Activated effector memory CD4-positive, alpha-beta T cell treated with anti-CD3 and anti-CD28 coated beads, Interleukin-2, amount 50 U/mL, for 16 hours (primary cell): ENCODE data around the gene BDKRB1.

Experiments used
- DNase-seq: peaks from one replicate; pipeline ENCODE4 v3.0.0-alpha.2; 2020

BDKRB1 gene

DNA sequence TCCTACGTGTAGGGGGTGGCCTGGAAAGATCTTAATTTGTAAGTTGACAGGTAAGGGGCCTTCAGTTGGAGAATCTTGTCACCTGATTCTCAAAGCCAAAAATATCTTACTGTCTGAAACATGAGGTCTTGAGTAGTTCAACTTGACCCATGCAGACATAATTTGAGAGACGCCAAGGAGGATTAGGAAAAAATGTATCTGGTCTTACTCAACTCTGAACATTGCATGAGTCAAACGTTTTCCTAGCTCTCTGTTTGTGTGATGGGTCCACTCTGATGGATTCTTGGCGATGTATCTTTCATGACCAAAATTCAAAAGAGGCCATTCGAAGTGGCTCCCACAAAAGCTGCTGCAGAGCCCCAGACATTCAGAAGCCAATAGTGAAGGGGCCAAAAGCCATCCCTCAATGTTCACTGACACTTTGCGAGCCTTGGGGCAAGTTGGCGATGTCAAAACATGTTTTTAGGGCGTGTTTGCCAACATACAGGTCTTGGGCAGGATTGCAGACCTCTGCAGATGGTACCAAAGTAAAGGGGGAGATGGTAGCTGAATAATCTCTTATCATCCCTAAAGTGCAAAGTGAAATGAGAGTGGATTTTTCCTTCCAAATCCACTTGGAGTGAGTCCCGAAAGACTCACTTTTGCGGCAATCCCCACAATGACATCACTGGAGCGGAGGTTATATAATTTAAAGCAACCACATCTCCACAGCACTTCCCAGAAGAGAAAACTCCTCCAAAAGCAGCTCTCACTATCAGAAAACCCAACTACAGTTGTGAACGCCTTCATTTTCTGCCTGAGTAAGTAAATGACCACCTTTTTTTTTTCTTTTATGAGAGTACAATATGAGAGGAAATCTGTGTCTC, at the start of gene BDKRB1:
Gene BDKRB1, plus strand, starts transcription at position 710 of the 866 bp plus-strand sequence. CDS start 7,473 bp downstream, outside the sequence.
- DNase-seq = no peak

DNA sequence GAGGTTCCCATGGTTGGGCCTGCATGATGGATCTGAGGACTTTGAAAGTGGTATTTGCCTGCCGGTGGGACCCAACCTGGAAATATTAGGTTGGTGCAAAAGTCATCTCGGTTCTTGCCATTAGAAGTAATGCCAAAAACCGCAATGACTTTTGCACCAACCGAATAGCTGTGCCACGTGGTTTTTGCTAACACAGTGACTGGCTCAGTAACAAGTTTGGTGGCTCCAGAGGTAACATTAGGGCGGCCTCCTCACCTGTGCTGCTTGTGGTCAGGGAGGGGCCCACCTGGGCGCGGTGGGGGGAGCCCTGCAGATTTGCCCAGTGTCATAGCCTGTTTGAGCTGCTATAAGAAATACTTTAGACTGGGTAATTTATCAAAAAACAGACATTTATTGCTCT, 49.5 kb upstream of the BDKRB1 start:
- DNase-seq = no peak

DNA sequence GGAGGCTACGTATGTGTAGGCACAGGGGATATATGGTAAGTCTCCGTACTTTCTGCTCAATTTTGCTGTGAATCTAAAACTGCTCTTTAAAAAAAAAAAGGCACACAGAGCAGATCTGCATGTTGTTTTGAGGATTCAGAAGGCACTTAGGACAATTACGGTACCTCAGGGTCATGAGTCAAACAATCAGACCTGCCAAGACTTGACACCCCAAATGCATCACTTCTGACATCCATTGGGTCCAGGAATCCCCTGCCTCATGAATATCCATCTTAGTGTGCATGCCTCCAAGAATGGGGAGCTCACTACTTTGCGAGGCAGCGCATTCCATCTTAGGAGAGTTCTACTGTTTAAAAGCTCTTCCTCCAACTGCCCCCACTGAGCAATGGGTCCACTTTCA, 48.3 kb upstream of the BDKRB1 start:
- no peak for DNase-seq

DNA sequence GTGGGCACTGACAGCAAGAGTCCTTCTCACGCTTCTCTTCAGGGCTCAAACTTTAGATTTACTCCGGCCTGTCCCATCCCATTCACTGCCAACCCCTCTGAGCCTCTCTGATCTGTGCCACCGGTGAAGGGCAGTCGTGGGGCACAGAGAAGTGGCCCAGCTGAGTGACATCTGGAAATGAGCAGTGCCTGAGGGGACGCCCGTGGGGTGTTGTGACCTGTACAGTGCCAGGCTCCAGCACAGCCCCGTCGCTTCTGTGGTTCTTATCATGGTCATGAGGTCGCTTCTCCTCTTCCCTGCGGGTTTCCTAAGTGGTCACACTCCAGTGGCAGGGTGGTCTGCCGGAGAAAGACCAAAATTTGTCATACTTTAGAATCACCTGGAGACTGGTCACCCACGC, 47.3 kb upstream of the BDKRB1 start:
- no peak for DNase-seq

DNA sequence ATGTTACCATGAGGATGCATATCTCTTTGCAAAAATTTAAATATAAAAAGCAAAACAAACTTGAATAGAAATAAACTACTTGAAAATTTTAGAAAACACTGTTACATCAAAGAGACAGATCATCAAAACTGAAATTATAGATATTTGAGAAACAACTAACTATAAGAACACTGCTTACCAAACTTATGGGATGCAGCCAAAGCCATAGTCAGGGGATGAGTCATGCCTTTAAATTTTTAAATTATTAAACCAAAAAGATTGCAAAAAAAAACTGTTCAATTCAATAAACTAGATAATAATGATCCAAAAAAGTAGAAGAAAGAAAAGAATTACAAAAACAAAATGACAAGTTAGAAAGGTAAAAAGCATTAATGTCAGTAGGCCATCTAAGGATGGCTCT, 43.9 kb upstream of the BDKRB1 start:
- no peak for DNase-seq

DNA sequence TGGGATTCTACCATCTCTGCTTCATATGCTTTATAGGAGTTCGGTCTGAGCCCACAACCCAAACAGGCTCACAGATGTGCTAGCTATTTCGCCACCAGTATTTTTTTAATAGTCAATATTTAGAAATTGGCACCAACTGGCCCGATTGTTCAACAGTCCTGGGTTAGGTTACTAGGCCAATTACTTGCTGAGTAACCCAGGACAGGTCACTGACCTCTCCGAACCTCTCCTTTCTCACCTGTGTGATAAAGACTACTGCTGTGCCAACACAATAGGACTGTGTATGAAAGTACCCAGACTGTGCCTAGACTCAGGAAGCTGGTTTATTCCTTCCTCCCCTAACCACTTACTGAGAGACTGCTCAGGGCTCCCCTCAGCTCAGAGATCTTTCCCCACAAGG, 43.1 kb upstream of the BDKRB1 start:
- DNase-seq = no peak

DNA sequence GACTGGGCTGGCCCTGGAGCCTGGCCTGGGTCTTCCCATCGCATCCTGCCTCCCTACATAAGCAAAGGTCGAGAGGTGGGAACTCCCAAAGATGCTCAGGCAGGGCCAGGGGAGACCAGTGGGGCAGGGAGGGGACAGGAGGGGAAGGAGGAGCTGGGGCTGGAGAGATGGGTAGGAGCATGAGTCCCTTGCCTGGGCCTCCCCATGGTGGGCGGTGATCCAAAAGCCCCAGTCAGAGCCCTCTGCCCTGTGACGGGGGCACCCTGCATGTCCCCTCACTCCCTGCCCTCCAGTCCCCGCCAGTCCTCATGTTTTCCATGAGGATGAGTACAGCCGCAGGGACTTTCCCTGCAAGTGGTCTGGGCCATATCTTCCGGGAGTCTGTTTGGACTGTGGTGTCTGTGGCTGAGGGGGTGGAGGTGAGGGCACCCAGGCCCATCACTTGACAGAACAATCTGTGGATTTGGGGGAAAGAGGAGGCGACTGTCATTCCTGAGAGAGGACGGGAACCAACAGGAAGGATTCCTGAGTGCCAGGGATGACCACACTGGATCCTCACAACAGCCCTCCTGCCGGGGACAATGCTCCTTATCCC, 42.0 kb upstream of the BDKRB1 start:
- DNase-seq = no peak

DNA sequence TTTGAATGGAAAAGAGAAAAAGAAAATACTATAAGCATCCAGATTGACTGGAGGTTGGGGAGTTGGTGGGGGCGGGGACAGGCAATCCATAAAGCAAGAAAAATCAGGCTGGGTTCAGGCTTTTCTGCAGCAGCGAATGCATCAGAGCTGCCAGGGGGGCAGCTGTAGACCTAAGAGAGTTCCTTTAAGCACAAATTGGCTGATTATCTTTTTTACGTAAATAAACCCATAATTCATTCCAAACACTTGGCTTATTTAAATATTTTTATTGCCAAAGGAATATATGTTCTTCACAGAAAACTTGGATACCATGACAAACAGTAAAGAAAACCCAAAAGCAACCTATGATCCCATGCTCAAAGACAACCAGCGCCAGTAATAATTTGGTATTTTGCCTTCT, 41.2 kb upstream of the BDKRB1 start:
- DNase-seq = no peak

DNA sequence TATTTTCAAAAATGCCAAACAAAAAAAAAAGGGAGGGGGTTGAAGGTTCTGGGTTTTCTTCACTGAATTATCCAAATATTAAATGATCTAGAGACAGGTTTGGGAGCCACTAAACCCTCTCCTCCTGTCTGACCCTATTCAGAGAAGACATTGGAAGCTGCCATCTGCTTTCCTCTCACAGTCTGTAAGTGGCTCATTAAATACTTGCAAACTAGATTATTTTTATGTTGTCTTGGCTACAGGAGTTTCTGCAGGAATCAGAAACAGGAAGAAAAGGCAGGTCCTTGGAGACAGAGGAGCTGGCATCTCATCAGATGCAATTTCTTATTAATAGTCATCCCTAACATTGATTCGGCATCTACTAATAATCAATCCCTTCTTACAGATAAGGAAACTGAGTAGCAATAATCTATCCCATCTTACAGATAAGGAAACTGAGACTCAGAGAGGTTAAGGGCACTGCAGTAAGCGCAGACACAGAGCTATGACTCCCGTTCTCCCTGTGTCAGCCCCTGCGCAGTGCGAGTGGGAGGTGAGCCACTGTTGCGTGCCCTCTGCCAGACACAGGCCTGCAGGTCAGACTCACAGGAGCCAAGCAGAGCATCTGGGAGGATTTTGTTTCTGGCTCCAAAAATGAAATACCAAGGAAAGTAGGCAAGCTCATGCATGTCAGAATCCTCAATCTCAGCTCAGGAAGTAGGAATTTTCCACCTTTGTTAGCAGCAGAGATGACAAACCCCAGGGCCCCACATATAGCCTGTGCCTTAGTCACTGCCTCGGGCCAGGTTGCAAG, 40.4 kb upstream of the BDKRB1 start:
- DNase-seq = no peak

DNA sequence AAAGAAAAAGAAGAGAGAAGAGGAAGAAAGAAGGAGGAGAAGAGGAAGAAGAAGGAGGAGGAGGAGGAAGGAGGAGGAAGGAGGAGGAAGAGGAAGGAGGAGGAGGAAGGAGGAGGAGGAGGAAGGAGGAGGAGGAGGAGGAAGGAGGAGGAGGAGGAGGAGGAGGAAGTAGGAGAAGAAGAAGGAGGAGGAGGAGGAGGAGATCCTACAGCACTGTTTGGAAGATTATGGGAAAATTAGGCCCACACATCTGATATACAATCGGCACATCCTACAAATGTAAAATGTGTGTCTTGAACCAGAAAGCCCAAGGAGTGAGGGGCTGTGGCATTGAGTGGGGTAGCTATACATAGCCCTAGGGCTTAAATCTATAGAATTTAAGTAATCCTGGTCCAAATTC, 39.4 kb upstream of the BDKRB1 start:
- no peak for DNase-seq

DNA sequence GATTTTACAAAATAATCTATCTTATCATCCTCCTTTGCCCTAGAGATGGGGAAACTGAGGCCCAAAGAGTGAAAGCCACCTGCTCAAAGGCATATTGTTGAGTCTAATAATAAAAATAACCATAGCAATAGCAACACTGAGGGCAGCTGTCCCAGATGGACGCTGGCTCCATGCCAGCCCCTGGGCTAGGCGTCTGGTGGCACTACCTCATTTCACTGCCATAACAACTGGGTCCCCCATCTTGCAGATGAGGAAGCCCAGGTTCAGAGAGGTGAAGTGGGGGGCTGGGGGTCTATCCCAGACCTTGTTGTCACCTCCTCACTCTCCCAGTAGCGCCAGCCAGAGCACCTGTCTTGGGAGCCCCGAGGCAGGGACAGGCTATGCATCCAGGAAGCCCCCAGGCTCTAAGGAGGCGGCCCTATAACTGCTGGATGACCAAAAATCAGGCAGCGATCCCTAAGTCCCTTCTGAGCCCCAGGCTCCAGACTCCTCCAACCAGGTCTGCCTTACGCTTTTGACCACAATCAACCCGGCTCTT, 38.6 kb upstream of the BDKRB1 start:
- no peak for DNase-seq

DNA sequence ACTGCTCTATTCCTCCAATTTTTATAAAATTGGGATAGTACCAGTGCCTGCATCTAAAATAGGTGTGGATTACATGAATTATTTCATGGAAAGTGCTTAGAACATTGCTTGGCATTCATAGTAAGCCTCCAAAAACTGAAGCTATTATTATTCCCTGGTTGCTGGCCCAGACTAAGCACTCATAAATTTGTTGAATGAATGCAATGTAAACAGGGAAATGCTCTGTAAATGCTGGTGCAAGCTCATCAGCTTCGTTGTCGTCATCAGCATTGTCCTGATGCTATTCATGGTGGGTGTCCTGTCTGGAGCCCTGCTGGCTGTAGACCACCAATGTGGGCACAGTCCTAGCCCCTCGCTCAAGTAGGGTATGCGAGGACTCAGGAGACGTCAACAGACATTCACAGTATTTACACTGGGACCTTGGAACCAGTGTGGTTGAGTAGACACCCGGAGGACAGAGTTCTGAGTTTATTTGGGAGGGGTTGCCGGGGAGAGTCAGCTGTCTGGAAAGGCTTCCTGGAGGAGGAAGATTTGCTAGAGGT, 34.8 kb upstream of the BDKRB1 start:
- no peak for DNase-seq

DNA sequence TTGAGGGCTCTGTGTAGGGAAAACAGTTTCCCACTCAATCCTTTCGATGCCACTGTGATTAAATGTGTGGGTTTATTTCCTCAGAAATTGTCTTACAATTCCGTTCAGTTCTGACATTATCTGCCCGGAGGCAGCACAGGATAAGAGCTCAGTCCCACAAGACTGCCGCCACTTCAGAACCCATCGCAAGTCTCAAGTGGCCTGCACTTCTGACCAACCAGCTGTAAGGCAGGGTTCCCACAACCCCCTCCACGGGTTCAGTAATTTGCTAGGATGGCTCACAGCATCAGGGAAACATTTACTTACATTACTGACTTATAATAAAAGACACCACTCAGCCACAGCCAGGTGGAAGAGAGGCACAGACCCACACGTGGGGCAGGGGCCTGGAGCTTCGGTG, 34.2 kb upstream of the BDKRB1 start:
- no peak for DNase-seq

DNA sequence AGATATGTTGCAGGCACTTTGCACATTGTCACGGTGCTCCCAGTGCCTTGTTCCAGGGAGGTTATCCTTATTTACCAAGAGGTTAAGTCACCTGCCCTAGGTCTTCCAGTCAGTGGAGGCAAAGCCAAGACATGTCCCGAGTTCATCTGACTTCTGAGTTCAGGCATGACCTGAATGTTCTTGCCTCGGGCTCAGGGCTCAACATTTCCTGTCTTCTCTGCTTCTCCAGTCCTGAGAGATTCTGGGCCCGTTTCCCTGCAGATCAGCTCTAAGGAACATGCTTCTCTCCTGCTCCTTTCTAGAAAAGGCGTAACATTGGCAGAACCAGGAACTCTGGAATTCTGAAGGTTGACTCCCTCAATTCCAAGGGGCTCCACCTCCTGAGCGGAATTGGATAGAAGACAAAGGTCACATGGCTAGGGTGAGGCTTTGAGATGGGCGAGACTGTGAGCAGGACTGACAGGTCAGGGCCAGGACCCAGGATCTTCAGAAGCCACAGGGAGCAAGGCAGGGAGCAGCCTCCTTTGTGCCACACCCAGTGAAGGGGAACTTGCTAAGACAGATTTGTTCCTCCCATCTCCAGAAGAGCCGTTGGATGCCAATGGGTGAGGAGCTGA, 31.4 kb upstream of the BDKRB1 start:
- DNase-seq = no peak

DNA sequence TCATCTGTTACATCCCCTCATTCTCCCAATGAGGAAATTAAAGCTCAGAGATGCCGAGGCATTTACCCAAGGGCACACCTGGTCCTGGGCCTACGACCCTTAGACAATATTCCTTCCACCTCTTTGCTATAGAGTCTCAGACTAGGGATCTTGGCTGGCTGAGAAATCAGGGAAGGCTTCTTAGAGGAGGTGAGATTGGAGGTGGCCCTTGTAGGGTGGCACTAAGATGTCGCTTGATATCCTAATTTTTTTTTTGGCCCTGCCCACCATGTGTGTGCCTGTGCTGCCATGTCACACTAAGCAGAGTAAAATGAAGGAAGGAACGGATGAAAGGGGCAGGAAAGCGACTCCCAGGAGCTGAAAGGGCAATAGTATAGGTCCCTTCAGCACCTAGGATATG, 30.8 kb upstream of the BDKRB1 start:
- no peak for DNase-seq

DNA sequence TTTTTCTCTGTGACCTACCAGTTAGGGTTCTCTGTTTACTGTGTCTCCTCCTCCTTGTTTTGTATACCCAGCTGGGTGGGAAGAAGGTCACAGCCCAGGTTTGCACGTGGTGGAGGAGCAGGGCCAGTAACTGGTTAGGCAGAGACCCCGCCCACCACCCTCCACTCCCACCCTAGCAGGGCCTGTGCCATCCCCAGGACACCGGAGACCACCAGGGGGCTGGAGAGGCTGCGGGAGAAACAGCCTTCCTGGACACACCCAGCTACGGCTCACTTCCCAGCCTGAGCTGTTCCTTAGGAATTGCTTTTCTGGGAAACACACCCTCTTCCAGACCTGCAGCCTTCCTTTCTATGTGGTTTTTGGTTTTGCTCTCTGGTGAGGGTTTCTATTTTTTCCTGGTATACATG, 30.3 kb upstream of the BDKRB1 start:
- DNase-seq = no peak

DNA sequence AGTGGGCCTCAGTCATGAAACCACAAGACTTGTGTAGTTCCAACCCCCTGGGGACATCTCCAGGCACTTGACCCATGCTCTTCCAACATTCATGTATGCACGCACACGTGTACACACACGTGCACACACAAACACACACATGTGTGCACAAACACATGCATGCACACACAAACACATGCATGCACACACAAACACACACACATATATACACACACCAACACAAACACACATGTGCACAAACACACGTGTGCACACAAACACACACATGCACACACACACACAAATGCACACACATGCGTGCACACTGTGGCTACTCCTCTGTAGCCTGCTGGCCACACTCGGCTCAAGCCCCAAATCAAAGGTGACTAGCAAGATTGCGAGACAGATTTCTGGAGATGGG, 28.6 kb upstream of the BDKRB1 start:
- no peak for DNase-seq

DNA sequence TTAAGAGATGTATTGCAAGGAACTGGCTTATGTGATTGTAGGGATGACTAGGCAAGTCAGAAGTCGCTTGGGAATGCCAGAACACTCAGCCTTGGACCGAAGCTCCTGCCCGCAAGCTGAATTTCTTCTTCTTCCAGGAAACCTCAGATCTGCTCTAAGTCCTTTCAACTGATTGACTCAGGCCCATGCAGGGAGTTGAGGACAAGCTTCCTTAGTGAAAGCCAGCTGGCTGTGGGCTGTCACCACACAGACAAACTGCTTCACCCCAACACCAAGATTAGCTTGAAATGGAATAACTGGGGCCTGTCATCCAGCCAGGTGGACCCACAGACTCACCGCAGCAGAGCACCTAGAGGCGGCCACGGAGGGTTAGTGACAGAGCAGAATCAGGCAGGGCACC, 26.7 kb upstream of the BDKRB1 start:
- DNase-seq = no peak

DNA sequence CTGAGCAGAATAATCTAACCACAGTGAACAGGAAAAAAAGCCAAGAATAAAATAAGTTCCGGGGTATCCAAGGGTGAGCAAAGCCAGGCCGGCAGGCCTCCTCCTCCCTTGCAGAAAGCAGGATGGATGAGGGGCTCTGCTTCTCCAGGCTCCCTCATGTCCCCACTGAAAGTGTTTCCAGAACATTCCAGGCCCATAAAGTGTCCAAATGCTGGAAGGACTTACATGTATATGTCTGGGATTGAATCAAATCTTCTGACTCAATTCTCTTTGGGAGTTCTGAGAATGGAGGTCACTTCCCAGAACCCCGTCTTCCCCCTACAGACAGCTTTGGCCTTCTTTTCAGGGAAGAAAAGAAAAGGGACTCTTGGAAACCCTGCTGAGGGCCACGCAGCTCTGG, 25.0 kb upstream of the BDKRB1 start:
- DNase-seq = no peak

DNA sequence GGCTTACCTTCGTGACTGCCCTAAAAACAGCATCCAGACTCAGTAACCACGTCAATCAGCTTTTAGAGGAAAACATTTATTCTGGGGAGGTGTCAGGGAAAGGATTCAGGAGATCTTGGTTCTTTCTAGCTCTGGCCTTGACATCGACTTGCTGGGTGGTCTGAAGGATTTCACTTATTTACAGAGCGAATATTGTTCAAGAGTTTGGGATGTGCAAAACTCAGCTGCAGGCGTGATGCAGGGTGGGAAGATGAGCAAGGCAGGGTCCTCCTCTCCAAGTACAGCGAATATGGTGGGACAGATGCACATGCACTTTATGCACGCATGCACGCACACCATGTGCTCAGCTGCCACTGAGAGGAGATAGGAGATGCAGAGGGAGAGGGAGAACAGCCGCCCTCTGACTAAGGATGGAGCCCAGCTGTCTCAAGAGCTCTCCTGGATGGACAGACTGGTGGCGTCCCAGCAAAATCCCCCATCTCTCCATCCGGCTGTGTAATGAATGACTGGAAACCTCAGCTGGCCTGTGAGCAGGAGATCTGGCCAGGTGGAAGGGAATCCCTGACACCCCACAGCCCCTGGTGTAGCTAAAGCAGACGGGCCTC, 24.4 kb upstream of the BDKRB1 start:
- no peak for DNase-seq

DNA sequence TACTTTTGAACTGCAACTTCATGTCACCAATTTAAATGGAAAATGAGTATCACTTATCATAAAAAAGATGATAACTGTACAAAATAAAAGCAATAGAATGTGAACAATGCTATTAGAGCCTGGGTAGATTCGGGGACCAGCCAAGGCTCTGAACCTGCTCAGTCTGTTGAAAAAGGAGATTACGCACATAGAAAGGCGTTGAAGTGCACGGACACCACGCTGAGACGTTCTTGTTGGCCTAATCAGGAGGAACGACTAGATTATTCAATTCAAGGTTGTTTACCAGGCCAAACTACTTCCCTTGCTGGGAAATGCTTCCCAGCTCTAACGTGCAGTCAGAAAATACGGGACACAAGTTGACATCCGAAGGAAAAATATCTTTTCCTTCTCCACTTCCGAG, 23.5 kb upstream of the BDKRB1 start:
- no peak for DNase-seq

DNA sequence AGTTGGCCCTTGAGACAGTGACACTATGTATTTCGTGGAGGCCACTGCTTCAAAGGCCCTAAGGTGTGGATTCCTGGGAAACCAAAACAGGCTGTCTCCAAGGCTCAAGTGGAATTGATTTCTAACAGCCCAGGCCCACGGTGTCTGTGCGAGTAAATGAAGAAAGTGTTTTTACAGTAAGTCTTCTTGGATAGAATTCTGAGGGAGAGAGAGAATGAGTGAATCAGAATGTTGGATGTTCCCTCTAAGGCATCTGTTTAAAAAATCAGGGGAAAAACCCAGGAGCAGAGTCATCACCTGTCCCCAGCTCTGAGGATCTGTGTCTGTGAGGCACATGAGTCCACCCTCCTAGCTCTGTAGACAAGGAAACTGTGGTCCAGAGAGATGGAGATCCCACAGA, 22.3 kb upstream of the BDKRB1 start:
- no peak for DNase-seq
